ENCODE data around the gene ABLIM1.

GRCh38 chr10:114661212-114661880 is 3.3 kb upstream of the ABLIM1 start:
- TF ChIP-seq CTCF (IDR thresholded peaks at IDR 0.05) (no peak), POLR2A (IDR thresholded peaks at IDR 0.05) (no peak)

Measured in testis (tissue), 2 donors.